Gastroesophageal sphincter (tissue), 4 donors: ENCODE measurements around the gene FKBP1B. TPM values are rescaled to one million over a fixed set of nuclear protein-coding genes. Genes with fewer than 3 reads are reported as not detected.

Experiments used
- ATAC-seq: fragments of 150-250 bp; one replicate; pipeline ENCODE4 v1.9.1; 2016; ENCODE audit warnings: mild to moderate bottlenecking, moderate library complexity
- H3K27ac ChIP-seq, 4 donors: fragments of 200-600 bp; sonication (generic) in 3 of 4; 1 replicate in 3 of 4; 2 replicates in 1 of 4; pipeline ENCODE4 v1.5.1; 2016 to 2019
- H3K27me3 ChIP-seq: fragments of 200-600 bp; sonication (generic); one replicate; pipeline ENCODE4 v1.5.1; 2019
- H3K36me3 ChIP-seq, 2 donors: fragments of 200-600 bp; sonication (generic); one replicate each; pipeline ENCODE4 v1.5.1; 2019; ENCODE audit warnings: control low read depth in 1 of 2
- H3K4me1 ChIP-seq, 3 donors: fragments of 200-600 bp; sonication (generic); 1 replicate in 2 of 3; 2 replicates in 1 of 3; pipeline ENCODE4 v1.5.1; 2016 to 2019; ENCODE audit warnings: control low read depth in 2 of 3
- H3K4me3 ChIP-seq, 2 donors: fragments of 200-600 bp; sonication (generic); one replicate each; pipeline ENCODE4 v1.5.1; 2019; ENCODE audit warnings: mild to moderate bottlenecking in 1 of 2, moderate library complexity in 1 of 2
- H3K9me3 ChIP-seq, 3 donors: fragments of 200-600 bp; sonication (generic); one replicate each; pipeline ENCODE4 v1.5.1; 2017 to 2019; ENCODE audit warnings: control low read depth in 2 of 3
- EP300 ChIP-seq: sonication (generic); formaldehyde crosslinking; IDR thresholded peaks from one replicate; pipeline ENCODE4 v1.6.1; 2017; ENCODE audit warnings: antibody characterized with exemption, mild to moderate bottlenecking
- POLR2A ChIP-seq, 2 donors: fragments of 450-650 bp; IDR thresholded peaks; one replicate each; pipeline ENCODE4 v1.6.1; 2017; ENCODE audit warnings: antibody characterized with exemption in 2 of 2, mild to moderate bottlenecking in 2 of 2, moderate library complexity in 1 of 2
- POLR2AphosphoS5 ChIP-seq: sonication (generic); formaldehyde crosslinking; IDR thresholded peaks from one replicate; pipeline ENCODE4 v1.6.1; 2017; ENCODE audit warnings: antibody characterized with exemption
- WGBS, 2 donors: methylation state at CpG; one replicate each; pipeline ENCODE4 v1.1.5; 2018; ENCODE audit warnings: low coverage in 1 of 2; 5-methylcytosine and 5-hydroxymethylcytosine counted together
- total RNA-seq, 4 donors: library from RNA; depleted of rRNA; stranded (reverse); fragments of >200 nt; gene quantifications; one replicate each; pipeline ENCODE4 v1.1.0, GENCODE V29; 2016
- TF ChIP-seq, protein P1 (sequence below), 4 experiments: fragments of 200-600 bp in 2 of 4; fragments of 450-650 bp in 2 of 4; sonication (generic) in 1 of 4; IDR thresholded peaks; one replicate each; pipeline ENCODE4 v1.5.1; 2017 to 2019; ENCODE audit warnings: antibody characterized with exemption in 4 of 4, mild to moderate bottlenecking in 2 of 4, moderate library complexity in 2 of 4

The FKBP1B gene
- total RNA-seq, 4 donors from 2014 or later: 2.3 to 8.6 (median 5.5) TPM

DNA sequence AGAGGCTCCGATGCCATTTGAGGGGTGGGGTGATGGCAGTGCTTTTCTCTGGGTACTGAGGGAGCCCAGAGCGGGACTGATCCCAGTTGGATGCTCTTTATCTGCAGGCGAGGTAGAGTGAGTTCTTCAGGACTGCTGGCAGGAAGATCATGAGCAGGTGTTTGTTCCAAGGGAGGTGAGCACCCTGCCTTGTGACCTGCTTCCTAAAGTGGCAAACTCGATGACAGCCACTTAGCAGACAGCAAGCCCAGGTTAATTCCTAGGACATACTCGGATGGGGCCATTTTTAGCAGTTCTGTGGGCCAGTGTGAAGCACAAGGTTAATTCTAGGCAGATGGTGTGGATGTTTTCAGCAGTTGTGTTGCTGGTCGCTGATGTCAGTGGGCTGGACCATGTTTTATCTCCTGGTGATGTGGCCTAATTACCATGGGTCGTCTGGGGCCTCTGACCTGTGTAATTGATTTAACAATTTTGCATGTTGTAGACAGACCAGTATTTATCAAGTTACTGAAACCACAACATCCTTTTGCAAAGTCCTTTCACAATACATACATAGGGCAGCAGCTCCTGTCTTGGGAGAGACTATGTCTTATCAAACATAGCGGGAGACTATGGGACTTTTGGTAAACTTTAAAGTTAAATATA, 4.9 kb downstream of the FKBP1B start:
- H3K4me1 ChIP-seq: peaks cover 0 to 13% (median 0%) of the 10 kb centered on the region in 3 donors
- WGBS, 2 donors: 78 to 82% methylated on average over 5 to 8 of the region's 8 CpGs
- H3K4me3 ChIP-seq: no peak overlapping the region
- no peak for ATAC-seq
- TF ChIP-seq EP300 (no peak), POLR2A (IDR thresholded peaks at IDR 0.05) (no peak), POLR2AphosphoS5 (no peak)
- TF ChIP-seq, protein P1, sequence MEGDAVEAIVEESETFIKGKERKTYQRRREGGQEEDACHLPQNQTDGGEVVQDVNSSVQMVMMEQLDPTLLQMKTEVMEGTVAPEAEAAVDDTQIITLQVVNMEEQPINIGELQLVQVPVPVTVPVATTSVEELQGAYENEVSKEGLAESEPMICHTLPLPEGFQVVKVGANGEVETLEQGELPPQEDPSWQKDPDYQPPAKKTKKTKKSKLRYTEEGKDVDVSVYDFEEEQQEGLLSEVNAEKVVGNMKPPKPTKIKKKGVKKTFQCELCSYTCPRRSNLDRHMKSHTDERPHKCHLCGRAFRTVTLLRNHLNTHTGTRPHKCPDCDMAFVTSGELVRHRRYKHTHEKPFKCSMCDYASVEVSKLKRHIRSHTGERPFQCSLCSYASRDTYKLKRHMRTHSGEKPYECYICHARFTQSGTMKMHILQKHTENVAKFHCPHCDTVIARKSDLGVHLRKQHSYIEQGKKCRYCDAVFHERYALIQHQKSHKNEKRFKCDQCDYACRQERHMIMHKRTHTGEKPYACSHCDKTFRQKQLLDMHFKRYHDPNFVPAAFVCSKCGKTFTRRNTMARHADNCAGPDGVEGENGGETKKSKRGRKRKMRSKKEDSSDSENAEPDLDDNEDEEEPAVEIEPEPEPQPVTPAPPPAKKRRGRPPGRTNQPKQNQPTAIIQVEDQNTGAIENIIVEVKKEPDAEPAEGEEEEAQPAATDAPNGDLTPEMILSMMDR (IDR thresholded peaks at IDR 0.05): no peak
- no peaks in the 10 kb centered on the region for H3K9me3 ChIP-seq
- no peaks in the 10 kb centered on the region for H3K27me3 ChIP-seq
- H3K36me3 ChIP-seq: no peaks in the 10 kb centered on the region
- H3K27ac ChIP-seq: no peak overlapping the region

DNA sequence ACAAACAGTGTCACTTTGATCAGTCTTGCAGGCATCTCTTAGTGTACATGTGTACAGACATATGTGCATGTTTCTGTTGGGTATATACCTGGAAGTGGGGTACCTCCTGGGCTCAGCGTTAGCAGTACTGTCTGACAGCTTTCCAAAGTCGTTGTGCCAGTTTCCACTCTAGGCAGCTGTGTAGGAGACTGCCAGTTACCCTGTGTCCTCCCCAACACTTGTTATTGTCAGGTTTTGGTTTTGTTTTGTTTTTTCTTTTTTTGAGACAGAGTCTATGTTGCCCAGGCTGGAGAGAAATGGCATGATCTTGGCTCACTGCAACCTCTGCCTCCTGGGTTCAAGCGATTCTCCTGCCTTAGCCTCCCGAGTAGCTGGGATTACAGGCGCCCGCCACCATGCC, 6.2 kb downstream of the FKBP1B start:
- WGBS, 2 donors: 95% methylated on average over 3 of the region's 6 CpGs; no CpG with 5 or more reads in 1 of the 2 donors
- TF ChIP-seq POLR2AphosphoS5: no peak
- no peak for TF ChIP-seq POLR2A (IDR thresholded peaks at IDR 0.05)
- no peak for TF ChIP-seq EP300
- TF ChIP-seq, protein P1 (IDR thresholded peaks at IDR 0.05): no peak

DNA sequence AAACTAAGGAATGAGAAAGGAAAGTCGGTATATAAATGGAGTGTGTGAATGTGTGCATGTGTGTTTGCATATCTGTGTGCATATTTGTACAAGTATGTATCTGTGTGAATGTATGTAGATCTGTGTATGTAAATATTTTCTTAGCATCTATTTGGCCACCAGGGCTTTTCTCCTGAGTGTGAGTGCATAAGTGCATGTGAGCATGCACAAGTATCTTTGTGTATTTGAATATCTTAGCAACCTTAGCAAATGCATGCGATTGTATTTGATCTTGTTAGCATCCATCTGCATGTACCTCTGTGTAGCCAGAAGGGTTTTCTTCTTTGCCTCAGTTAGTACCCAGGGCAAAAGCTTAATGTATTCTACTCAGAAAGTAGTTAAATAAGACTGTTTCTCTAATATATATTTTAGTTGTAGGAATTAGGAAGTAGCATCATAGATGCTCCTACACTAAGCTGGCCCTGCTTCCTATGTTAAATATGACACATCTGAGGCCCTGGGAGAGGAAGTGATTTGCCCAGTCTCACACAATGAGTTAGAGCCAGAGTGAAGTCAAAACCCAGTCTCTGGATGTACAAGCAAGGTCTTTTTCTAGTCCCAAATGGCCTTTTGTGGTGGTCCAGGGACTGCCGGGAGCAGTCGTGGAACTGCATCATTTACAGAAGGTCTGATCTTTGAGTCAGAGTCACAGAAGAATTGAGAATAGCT, 9.2 kb downstream of the FKBP1B start:
- Histone ChIP-seq H3K9me3 (no peaks in the 10 kb centered on the region), H3K36me3 (no peaks in the 10 kb centered on the region), H3K27ac (no peak overlapping the region), H3K4me1 (no peaks in the 10 kb centered on the region), H3K27me3 (no peaks in the 10 kb centered on the region), H3K4me3 (no peak overlapping the region)
- no peak for ATAC-seq
- TF ChIP-seq, protein P1 (IDR thresholded peaks at IDR 0.05): no peak
- no peak for TF ChIP-seq POLR2AphosphoS5
- no peak for TF ChIP-seq POLR2A (IDR thresholded peaks at IDR 0.05)
- no peak for TF ChIP-seq EP300
- 71 to 80% methylated on average over 2 to 3 of the region's 4 CpGs for WGBS, 2 donors

More for the DNA sequence above, 6.2 kb downstream of the FKBP1B start:
- no peak overlapping the region for H3K4me3 ChIP-seq
- H3K27me3 ChIP-seq: no peaks in the 10 kb centered on the region
- H3K27ac ChIP-seq: no peak overlapping the region
- H3K36me3 ChIP-seq: no peaks in the 10 kb centered on the region
- ATAC-seq: no peak
- no peaks in the 10 kb centered on the region for H3K9me3 ChIP-seq
- H3K4me1 ChIP-seq: peaks cover 0 to under 1% (median 0%) of the 10 kb centered on the region in 3 donors

DNA sequence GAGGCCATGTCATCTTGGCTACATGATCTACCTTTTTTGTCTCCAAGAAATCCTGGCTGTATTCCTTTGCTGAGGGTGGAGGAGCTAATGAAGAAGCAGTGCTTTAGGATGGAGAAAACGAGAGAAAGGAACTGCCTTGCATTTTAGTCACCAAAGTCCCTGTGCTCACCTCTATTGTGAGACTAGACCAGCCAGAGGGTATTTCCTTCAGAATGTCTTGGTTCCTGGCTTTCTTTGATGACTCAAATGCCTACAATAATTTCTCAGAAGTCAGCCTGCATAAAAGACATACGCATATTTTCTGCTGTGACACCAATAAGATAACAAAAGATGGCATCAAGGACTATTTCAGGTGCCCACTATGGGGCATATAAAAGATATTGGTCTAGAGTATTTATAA, 15.8 kb downstream of the FKBP1B start:
- Histone ChIP-seq H3K27me3 (no peaks in the 10 kb centered on the region), H3K9me3 (no peaks in the 10 kb centered on the region), H3K4me1 (no peaks in the 10 kb centered on the region), H3K27ac (no peak overlapping the region), H3K36me3 (peaks cover 0 to 55% of the 10 kb centered on the region in 2 donors), H3K4me3 (no peak overlapping the region)
- ATAC-seq: no peak
- WGBS, 2 donors: 84 to 85% methylated on average over 2 of the region's 2 CpGs
- TF ChIP-seq, protein P1 (IDR thresholded peaks at IDR 0.05): no peak
- TF ChIP-seq EP300 (no peak), POLR2AphosphoS5 (no peak), POLR2A (IDR thresholded peaks at IDR 0.05) (no peak)
